Stromal cell of bone marrow (primary cell): ENCODE results near the gene FAM156B.
"Not testable (repeated sequence)": the region's sequence is repeated elsewhere in the genome, so short reads cannot be mapped to it uniquely, and the experiment has no call there.

Source experiments
- DNase-seq: peaks from one replicate; pipeline ENCODE4 v3.0.0-alpha.2; 2012; ENCODE audit warnings: low read depth

The FAM156B gene, protein sequence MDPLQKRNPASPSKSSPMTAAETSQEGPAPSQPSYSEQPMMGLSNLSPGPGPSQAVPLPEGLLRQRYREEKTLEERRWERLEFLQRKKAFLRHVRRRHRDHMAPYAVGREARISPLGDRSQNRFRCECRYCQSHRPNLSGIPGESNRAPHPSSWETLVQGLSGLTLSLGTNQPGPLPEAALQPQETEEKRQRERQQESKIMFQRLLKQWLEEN

DNA sequence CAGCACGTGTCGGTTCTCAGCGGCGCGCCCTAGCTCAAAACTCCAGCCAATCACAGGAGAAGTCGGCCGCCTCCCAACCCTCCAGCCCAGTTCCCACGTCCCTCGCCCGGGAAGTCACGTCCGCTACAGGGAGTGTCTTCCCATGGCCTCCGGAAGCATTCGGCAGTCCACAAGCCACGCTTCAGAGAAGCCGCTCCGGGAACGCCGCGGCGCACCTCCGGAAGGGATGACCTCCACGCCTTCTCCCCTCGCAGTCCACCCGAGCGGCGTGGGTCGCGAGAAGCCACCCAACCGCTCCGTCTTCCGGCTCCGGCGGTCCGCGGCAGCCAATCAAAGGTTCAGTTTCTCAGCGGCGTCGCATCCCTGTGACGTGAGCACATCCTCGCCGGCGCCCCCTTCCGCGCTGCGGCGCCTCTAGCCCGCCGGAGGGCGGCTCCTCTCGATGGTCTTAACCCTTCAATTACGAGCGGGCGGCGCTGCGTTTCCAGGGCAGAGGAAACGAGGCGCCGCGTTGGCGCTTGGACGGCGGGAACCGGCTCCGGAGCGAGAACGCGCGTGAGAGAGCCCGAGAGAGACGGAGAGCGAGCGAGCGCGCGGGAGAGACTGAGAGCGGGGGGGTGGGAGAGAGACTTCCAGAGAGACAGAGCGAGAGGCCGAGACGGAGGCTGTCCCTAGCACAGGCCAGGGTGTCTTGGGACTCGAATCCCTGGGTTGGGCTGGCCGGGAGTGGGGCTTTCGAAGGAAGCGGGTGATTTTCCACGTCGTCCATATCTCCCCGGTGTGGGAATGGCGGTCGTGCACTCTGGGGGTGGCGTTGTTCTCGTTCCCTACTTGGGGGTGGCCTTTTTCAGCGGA is at the start of gene FAM156B:
FAM156B (plus strand) TSS at position 476 of the 855 bp plus-strand sequence. CDS start 9,896 bp downstream, outside the sequence.
- not testable (repeated sequence) for DNase-seq

DNA sequence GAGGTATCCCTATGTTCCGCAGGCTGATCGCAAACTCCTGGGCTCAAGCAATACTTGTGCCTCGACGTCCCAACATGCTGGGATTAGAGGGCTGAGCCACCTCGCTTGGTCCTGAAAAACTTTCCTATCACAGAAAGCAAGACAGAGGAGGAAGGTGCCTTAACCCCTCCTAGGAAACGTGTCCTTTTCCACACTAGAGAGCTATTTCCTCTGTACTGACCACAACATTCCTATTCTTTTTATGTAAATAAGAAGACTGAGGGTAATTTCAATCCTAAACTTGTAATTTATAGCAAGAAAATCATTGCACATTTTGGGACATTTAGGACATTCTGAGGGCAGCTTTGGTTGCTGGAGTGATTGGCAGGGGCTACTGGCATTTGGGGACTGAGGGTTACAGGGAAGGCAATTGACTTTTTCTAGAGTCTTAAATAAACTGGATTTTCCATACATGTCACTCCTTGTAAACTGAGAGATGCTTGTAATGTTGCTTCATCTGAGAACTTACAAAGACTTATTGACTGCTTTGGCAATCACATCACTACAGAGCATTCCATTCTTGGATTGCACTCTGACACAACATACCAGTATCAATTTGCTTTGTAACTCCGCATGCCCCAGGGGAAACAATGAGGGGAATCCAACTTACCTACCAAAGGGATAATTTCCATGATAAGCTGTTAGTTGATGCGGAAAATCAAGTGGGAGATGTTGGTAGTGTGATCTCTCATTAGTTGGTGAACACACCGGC is 44.8 kb upstream of the FAM156B start:
- no peak for DNase-seq

DNA sequence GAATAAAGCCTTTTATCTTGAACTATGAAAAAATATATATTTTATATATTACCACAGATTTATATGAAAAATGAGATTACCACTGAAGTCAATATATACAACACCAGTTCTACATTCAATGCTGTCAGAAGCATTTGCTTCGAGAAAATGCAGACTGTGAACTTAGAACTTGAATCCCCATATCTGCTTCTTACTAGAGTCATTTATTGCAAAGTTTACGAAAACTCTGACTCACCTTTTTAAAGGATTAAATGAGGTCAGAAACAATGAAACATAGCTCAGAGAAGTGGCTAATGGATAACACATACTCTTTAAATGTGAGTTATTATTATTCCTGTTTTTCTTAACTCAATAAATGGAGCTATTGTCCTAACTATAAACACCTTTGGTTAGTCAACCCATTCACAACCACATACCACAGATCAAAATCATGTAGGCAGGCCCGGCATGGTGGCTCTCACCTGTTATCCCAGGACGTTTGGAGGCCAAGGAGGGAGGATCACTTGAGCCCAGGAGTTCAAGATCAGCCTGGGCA is 40.1 kb upstream of the FAM156B start:
- DNase-seq, result not testable (repeated sequence)

DNA sequence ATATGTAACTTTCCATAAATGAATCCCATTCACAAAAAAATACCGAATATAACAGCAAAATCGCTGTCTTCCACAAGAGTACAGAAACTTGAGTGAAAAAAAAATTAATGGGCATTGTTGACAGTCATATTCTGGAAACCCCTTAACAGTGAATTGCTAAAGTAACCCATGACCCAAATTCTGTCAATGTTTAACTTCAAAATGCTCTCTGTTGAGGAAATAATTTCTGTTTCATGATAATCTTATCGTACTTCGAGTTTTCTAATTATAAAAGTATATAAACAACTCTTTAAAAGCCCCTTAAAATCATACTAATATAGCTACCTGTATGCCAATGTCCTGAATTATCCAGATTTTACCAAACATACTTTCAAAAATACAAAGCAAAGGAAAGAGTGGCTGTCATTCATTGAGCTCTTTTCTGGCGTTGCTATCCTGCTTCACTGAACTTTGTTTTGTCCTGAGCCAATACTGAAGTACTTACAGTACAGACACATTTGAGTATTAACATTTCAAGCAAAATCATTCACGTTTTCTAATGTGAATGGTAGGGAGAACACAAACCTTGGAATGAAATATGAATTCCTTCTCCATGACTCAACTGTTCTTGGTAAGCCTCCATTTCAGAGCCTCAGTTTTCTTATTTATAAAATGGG is 31.7 kb upstream of the FAM156B start:
- DNase-seq, result no peak

DNA sequence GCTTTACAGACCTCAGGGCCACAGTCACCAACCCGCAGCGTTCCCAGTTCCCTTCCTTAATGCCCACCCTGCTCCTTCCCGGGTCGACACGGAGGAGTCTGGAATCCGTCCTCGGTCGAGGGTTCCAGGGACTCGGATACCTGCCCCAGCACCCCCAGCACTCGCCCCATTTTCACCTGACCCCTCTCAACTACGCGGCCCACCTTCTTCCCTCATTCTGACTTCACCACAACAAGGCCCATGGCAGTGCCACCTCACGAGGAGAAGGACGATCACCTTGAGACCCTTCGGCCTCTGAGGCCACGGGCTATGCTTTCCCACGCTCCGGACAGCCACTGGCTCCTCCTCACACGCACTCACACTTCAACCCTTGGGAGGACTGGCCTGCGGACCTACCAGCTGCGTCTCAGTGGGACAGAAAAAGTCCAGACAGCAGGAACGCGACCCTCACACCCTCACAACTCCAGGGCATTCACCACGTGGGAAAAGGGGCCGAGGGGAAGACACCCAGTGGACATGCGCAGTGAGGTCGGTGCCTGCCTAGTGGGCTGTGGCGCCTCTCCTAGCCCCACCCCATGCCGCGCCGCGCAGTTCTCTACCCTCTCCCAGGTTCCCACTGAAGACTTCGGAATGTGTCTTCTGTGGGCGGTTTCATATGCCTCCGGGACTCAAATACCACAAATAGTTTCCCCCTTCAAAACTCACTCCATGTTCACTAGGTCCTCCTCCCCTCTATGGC is 29.4 kb upstream of the FAM156B start, which contains the start of gene XAGE3:
XAGE3 (minus strand) TSS at position 474 of the 739 bp plus-strand sequence. CDS start 950 bp downstream, outside the sequence.
- no peak for DNase-seq

DNA sequence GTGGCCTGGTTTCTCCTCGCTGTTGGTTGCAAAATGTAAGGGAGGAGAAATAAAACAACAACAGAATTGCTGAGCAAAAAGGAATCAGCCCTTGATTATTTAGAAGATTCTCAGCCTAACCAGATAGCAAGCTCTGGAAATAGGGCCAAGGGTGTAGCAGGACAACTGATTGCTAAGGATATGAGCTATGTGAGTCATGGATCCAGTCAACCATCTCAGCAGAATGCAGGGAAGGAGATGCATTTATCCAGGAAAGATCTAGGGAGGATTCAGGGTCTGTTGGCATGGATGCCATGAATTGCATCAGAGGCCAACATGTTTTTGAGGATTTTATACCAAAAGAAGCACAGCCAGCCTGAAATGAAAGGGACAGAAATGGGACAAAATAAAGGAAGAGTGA is 27.1 kb upstream of the FAM156B start:
- no peak for DNase-seq

DNA sequence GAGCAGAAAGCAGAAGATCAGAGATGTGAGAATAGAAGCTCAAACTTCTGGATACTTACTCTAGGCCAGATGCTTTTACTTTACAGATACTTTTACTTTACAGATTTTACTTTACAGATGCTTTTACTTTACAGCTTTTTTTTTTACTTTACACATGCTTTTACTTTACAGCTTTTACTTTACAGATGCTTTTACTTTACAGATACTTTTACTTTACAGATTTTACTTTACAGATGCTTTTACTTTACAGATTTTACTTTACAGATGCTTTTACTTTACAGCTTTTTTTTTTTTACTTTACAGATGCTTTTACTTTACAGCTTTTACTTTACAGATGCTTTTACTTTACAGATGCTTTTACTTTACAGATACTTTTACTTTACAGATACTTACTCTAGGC is 23.3 kb upstream of the FAM156B start:
- not testable (repeated sequence) for DNase-seq

DNA sequence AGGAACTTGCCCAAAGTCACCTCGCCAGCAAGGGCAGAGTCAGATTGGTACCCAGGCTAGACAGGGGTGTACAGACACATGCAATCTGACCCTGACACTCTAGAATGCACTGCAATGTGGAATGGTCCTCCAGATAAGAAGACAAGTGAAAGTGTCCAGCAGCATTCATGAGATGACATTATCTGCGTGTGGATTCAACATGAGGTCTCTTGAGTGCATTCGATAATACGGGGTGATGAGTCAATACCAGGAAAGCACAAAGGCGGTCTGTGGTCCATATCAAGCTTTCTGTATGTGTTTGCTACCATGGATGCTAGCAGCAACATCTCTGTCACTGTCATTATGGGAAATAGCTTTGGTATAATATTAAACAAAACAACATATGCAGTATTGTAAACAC is 22.5 kb upstream of the FAM156B start:
- no peak for DNase-seq

DNA sequence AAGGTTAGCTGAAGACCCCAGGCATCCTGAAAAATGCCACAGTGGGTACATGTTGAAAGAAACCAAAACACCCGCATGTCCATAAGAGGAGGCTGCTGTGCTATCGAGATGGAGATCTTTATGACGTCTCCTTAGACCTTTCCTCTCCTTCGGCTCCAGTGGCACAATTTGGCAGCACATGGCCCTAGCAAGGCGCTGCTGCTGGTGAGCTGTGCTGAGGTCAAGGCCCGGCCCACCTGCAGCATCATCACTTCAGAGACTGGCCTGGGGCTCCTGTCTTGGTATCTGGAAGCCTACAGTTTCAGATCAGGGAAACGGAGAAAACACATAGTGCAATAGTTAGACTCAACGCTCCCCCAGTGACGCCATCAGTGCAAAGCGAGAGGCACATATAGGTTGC is 21.7 kb upstream of the FAM156B start:
- DNase-seq, result not testable (repeated sequence)

DNA sequence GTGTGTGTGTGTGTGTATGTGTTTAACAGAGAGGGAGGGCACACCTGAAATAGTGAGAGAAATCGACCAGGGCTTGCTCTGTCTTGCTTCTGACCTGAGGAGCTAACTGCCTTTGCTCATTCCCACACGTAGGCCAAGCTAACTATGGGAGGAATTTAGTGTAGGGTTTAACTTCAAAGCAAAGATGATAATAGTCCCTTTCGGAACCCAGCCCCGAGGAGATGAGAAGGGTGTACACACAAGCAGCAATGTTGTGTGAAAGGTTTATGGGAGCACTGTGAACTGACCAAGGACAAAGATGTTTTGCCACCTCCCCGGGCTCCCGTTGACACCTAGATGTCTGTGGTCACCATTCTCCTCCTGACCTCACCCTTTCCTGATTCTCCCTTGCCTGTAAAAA is 20.7 kb upstream of the FAM156B start:
- DNase-seq, result not testable (repeated sequence)

DNA sequence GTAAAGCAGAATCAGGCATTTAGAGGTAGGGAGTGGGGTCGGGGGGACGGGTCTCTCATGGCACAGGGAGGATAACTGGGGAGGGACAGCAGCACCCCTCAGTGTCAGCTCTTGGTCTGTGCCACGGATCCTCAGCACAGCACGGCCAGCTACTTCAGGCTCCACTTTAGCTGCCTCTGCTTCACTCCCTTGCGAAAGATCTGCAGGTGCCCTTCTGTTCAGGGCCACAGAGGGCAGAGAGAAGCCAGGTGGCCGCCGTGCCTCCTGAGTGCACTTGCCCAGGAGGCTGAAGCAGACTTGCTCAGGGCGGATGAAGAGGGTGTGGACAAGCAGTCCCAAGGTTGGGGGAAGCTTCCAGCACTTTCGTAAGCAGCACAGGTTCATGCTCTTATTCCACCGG is 9.7 kb upstream of the FAM156B start:
- DNase-seq, result not testable (repeated sequence)

DNA sequence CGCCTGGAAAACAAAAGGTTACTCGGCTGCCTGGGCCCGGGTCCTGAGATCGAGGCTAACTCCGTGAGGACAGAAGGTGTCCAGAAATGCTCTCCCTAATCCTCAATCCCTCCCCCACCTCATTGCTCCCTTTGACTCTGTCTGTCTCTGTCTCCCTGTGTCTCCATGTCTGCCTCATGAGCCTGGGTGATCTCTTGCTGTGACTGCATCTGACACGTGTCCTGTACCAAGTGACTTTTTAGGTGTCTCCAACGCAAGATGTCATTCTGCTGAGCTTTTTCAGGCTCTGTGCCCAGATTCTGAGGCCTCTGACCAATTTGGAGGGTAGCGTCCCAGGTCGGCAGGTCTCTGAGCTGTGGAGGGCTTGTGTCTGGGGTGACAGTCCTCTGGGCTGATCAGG is 9.0 kb upstream of the FAM156B start:
- not testable (repeated sequence) for DNase-seq

DNA sequence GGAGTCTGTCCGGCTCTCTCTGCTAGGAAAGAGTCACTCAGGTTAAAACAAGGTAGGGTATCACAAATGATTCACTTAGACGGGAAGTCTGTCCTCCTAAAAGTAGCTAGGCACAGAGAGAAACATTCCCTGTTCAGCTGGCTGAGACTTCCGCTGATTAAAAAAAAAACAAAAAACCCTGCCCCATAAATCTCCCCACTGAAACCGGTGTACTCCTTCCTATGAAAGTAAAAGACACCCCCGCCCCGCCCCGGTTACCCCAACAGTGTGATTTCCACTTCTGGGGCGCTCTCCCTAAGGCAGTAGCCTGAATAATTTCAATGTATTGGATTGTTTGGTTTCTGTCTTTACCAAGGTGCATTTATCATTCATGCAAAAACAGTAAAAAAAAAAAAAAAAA is 692 bp upstream of the FAM156B start:
- not testable (repeated sequence) for DNase-seq

DNA sequence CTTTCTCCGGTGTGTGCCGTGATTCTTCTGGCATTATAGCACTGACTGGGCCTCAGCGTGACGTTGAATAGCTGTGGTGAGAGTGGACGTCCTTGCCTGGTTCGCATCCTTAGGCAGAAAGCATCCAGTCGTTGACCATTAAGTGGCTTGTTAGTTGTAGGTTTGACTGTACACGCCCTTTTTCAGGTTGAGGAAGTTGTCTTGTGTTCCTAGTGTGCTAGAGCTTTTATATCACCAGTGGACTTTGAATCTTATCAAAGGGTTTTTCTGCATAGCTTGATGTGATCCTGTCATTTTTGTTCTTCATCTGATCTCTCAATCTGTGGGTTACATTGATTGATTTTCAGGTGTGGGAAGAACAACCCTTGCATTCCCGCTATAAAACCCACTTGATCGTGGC is 8.4 kb downstream of the FAM156B start:
- not testable (repeated sequence) for DNase-seq

DNA sequence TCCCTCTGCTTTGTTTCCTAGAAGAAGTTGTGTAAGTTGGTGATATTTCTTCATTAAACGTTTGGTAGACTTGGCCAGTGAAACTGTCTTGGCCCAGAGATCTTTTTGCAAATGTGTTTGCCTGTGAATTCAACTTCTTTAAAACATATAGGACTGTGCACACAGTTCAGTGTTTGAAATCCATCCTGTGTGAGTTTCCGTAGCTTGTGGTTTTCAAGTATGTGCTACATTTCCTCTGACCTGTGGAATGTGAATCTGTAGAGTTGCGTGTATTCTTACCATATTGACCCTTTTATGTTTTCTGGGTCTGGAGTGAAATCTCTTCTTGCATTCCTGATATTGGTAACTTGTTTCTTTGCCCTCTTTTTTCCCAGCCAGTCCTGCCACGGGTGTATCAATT is 8.9 kb downstream of the FAM156B start:
- not testable (repeated sequence) for DNase-seq

DNA sequence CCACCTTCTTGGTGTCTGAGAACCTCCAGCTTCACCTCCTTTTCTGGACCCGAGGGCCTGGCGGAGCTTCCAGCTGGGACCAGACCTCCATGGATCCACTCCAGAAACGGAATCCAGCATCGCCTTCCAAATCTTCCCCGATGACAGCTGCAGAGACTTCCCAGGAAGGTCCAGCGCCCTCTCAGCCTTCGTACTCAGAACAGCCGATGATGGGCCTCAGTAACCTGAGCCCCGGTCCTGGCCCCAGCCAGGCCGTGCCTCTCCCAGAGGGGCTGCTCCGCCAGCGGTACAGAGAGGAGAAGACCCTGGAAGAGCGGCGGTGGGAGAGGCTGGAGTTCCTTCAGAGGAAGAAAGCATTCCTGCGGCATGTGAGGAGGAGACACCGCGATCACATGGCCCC is 10.0 kb downstream of the FAM156B start:
- DNase-seq, result not testable (repeated sequence)

DNA sequence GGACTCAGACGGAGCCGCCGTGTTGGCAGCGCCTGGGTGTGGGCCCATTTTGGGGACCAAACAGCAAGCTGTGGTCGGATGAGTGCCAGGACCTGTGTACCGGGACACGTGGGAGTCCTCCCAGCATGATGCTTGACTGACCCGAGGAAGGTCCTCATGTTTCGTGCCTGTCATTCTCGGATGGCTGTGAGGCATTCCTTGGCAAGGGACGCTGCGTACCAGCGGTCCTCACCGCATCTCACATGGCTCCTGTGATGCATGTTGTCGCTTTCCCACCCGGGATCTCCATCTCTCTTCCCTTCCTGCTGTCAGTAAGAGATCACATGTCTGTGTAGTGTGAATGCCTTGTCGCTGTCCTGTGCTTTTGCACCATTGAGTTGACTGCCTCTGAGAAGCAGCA is 10.8 kb downstream of the FAM156B start:
- not testable (repeated sequence) for DNase-seq

DNA sequence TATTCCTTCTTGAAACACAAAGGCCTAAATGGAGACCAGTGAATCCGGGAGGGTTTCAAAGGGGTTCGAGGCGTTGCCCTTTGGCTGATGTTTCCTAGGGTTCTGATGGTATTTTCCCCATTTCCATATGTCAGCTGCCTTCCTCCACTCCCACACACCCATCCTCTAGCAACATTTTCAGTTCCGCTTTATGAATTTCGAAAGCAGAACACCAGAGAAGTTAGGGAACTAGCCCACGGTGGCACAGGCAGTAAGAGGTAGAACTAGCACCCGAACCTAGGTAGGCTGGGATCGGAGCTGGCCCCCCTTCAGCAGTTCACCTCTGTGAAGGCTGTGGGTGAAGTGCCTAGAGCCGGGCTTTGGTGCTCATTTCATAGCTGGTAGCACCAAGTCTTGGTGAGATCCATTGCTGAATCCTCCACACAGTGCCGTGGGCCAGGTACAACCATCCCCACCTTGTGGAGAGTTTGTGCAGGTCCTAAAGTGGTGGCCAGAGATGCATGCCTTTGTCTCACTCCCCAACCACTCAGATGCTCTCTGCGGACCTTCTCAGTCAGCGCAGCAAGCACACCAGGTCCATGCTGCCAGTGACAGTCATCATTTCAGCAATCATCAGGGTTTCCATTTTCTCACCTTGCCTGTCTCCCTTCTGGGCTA is 12.3 kb downstream of the FAM156B start:
- not testable (repeated sequence) for DNase-seq

DNA sequence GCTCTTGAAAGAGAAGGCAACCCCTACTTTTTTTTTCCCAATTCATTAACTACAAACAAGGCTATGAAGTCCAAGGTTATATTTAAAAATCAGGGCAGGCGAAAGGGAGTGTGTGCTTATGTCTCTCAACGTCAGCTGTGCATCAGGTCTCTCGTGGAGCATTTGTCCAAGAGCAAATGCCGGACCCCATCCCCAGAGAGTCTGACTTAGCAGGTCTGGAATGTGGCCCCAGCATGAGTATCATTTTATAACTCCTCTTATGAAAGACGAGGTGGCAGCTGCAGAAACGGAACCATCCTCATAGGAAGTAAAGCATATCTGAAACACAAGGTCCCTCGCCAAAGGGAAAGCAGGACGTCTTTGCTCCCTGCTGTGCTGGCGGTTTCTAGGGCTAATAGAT is 16.6 kb downstream of the FAM156B start:
- DNase-seq, result not testable (repeated sequence)

DNA sequence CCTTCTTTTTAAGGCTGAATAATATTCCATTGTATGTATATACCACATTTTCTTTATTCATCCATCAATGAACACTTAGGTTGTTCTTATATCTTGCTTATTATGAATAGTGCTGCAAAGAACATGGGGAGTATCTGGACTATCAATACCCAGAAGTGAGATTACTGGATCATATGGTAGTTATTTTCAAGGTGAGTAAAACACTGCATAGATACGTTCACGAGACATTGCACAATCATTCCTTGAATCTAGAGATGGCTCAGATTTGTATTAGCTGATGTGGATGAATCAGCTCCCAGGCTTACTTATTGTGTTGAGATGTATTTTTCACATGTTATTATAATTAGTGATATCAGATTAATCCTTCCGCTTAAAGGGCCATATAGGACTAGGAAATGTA is 17.6 kb downstream of the FAM156B start:
- not testable (repeated sequence) for DNase-seq
